Activated naive CD8-positive, alpha-beta T cell treated with anti-CD3 and anti-CD28 coated beads, Interleukin-2, amount 10 ng/mL, durations not matched to agents 7 days and 5 days (primary cell): ENCODE measurements around the gene VPS33A. TPM values are rescaled to one million over a fixed set of nuclear protein-coding genes. Genes with fewer than 3 reads are reported as not detected.
"Not testable (repeated sequence)": the region's sequence is repeated elsewhere in the genome, so short reads cannot be mapped to it uniquely, and the experiment has no call there.

Experiments
- ATAC-seq: fragments of 150-1000 bp; cut with Tn5 transposase; one replicate; pipeline ENCODE4 v1.10.0; 2021; ENCODE audit warnings: low read depth, moderate library complexity
- POLR2A ChIA-PET: fragments of 350-600 bp; sonication (Branson Sonifier 250); formaldehyde crosslinking; loops from one replicate; lab custom pipeline; 2021; ENCODE audit warnings: antibody characterized with exemption; lab: Charles Lee
- DNase-seq: peaks from one replicate; pipeline ENCODE4 v3.0.0; 2021
- H3K27ac Mint-ChIP-seq: one replicate; pipeline ENCODE4 v1.8.0; 2022; ENCODE audit warnings: mild to moderate bottlenecking, mixed read lengths
- H3K27me3 Mint-ChIP-seq: one replicate; pipeline ENCODE4 v1.8.0; 2022; ENCODE audit warnings: mild to moderate bottlenecking, moderate library complexity, mixed read lengths
- H3K36me3 Mint-ChIP-seq: one replicate; pipeline ENCODE4 v1.8.0; 2021; ENCODE audit warnings: mild to moderate bottlenecking, mixed read lengths
- H3K4me1 Mint-ChIP-seq: one replicate; pipeline ENCODE4 v1.8.0; 2021; ENCODE audit warnings: mixed read lengths
- H3K4me3 Mint-ChIP-seq: one replicate; pipeline ENCODE4 v1.8.0; 2022; ENCODE audit warnings: mild to moderate bottlenecking, moderate library complexity, mixed read lengths
- H3K9me3 Mint-ChIP-seq: one replicate; pipeline ENCODE4 v1.8.0; 2021; ENCODE audit warnings: mixed read lengths
- total RNA-seq, 2 experiments: library from RNA; stranded (reverse); gene quantifications; one replicate each; pipeline ENCODE4 v1.2.3, GENCODE V29; 2021

VPS33A gene
- total RNA-seq, 2 experiments from 2014 or later = 27.8 to 29.7 TPM

DNA sequence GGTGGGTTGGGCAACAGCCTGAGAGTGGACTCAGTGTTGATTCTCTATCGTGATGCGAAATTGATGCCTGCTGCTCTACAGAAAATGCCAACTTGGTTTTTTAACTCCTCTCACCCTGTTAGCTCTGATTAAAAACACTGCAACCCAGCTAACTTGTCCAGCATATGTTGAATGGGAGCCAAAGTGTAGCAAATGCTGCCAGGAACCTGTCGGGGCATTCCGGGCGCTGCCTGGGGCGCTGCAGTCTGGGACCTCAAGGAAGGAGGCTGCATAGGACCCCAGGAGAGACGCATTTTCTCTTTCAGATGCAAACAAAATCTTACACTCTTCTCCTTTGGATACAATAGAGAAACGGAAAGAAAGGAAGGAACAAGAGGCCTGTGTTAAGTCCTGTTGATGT is 58.9 kb downstream of the VPS33A start:
- Mint-ChIP-seq H3K4me3 (no peak overlapping the region), H3K4me1 (peaks cover 8% of the 10 kb centered on the region), H3K9me3 (no peaks in the 10 kb centered on the region), H3K27me3 (peaks cover 16% of the 10 kb centered on the region), H3K36me3 (peaks cover 17% of the 10 kb centered on the region), H3K27ac (no peak overlapping the region)
- POLR2A ChIA-PET = no interaction called here
- ATAC-seq (no peak), DNase-seq (no peak)

DNA sequence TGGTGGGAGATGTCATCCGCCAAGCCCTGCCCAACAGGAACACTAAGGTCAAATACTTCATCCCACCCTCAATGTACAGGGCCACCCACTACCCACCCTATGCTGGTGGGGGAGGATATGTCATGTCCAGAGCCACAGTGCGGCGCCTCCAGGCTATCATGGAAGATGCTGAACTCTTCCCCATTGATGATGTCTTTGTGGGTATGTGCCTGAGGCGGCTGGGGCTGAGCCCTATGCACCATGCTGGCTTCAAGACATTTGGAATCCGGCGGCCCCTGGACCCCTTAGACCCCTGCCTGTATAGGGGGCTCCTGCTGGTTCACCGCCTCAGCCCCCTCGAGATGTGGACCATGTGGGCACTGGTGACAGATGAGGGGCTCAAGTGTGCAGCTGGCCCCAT is 59.3 kb downstream of the VPS33A start:
- Mint-ChIP-seq H3K4me3 (no peak overlapping the region), H3K4me1 (peaks cover 8% of the 10 kb centered on the region), H3K36me3 (peaks cover 13% of the 10 kb centered on the region), H3K9me3 (no peaks in the 10 kb centered on the region), H3K27me3 (peaks cover 18% of the 10 kb centered on the region), H3K27ac (no peak overlapping the region)
- no peak for ATAC-seq
- DNase-seq = no peak
- POLR2A ChIA-PET = no interaction called here

DNA sequence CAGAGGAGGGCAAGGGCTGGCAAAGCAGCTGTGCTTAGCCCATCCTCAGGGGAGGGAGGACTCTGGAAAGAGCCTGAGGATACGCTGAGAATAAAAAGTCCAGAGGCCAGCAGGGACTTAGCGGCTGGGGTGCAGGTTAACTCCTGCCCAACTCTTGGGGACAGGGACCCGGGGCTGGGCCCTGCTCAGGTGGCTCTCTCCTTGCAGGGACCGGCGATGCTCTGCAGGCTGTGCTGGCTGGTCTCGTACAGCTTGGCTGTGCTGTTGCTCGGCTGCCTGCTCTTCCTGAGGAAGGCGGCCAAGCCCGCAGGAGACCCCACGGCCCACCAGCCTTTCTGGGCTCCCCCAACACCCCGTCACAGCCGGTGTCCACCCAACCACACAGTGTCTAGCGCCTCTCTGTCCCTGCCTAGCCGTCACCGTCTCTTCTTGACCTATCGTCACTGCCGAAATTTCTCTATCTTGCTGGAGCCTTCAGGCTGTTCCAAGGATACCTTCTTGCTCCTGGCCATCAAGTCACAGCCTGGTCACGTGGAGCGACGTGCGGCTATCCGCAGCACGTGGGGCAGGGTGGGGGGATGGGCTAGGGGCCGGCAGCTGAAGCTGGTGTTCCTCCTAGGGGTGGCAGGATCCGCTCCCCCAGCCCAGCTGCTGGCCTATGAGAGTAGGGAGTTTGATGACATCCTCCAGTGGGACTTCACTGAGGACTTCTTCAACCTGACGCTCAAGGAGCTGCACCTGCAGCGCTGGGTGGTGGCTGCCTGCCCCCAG is 60.0 kb downstream of the VPS33A start:
- POLR2A ChIA-PET = no interaction called here
- H3K9me3 Mint-ChIP-seq = no peaks in the 10 kb centered on the region
- no peak overlapping the region for H3K27ac Mint-ChIP-seq
- DNase-seq (no peak), ATAC-seq (no peak)
- peaks cover 8% of the 10 kb centered on the region for H3K4me1 Mint-ChIP-seq
- H3K27me3 Mint-ChIP-seq = peaks cover 24% of the 10 kb centered on the region
- H3K4me3 Mint-ChIP-seq = no peak overlapping the region
- peaks cover 11% of the 10 kb centered on the region for H3K36me3 Mint-ChIP-seq

DNA sequence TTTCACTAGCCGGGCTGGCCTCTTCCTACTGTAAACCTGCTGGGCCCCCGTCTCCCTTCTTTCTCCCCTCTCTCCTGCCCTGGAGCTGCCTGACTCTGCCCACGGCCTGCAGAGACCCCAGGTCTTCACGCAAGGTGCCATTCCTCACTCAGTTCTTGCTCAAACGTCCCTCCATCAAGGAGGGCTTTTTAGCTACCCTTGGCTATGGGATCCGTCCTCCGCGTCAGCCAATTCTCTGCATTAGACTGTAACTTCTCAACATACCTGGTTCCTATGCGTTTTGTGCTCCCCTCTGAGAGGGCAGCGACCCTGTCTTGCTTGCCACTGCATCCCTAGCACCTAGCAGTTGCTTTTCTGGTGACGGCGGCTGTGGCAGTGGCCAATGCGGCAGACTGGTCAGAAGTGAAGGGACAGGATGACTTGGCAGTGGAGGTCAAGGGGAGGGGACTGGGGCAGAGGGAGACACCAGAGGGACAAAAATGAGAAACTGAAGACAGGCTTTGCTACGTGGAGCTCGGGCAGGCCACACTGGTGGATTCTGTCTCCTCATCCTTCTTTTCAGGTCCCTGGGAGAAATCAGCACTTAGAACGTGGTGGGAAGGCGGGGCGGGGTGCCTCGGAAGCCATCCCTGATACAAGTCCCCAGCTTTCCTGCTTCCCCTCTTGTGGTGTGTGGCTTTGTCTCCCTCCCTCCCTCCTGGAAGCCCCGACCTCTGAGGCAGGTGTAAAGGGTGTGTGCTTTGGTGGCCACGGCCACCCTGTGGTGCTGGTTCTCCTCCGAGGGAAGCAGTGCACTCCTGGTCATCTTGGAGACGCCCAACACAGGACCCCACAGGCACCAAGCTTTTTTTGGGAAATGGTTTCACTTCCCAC is 61.0 kb downstream of the VPS33A start:
- DNase-seq (no peak), ATAC-seq (no peak)
- Mint-ChIP-seq H3K4me1 (peaks cover 8% of the 10 kb centered on the region), H3K36me3 (peaks cover 11% of the 10 kb centered on the region), H3K4me3 (peak overlapping the region; percentile 57), H3K27ac (peak overlapping the region; percentile 31), H3K9me3 (no peaks in the 10 kb centered on the region), H3K27me3 (peaks cover 25% of the 10 kb centered on the region)
- POLR2A ChIA-PET = no interaction called here

DNA sequence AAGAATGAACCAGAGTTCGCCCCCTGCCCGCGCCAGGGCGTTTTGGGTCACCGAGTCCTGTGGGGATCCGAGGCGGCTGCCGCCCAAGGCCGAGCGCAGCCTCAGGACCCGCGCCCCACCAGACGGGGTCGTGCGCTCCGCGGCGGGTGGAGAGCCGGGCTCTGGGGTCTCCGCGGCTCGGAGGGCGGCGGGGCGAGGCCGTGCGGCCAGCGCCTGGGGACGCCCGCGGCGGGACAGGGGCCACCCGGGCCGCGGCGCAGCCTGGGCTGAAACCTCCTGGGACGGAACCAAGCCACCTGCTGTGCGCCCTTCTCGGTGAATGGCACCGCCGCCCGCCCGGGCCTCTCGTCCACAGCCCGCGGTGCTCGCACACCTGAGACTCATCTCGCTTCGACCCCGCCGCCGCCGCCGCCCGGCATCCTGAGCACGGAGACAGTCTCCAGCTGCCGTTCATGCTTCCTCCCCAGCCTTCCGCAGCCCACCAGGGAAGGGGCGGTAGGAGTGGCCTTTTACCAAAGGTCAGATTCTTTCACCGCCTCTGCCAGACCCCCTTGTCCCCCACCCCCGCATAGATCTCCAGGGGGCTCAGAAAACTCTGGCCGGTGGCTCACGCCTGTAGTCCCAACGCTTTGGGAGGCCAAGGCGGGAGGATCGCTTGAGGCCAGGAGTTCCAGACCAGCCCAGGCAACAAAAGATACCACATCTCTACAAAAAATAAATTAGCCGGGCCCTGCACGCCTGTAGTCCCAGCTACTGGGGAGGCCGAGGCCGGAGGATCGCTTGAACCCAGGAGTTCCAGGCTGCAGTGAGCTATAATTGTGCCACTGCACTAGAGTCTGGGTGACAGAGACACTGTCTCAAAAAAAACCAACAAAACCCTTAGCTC is 61.9 kb downstream of the VPS33A start:
- no peaks in the 10 kb centered on the region for H3K9me3 Mint-ChIP-seq
- no peak overlapping the region for H3K27ac Mint-ChIP-seq
- H3K4me3 Mint-ChIP-seq = peak overlapping the region; percentile 57
- no peak for DNase-seq
- peaks cover 9% of the 10 kb centered on the region for H3K36me3 Mint-ChIP-seq
- peaks cover 25% of the 10 kb centered on the region for H3K27me3 Mint-ChIP-seq
- POLR2A ChIA-PET = no interaction called here
- H3K4me1 Mint-ChIP-seq = peaks cover 8% of the 10 kb centered on the region
- ATAC-seq = no peak

DNA sequence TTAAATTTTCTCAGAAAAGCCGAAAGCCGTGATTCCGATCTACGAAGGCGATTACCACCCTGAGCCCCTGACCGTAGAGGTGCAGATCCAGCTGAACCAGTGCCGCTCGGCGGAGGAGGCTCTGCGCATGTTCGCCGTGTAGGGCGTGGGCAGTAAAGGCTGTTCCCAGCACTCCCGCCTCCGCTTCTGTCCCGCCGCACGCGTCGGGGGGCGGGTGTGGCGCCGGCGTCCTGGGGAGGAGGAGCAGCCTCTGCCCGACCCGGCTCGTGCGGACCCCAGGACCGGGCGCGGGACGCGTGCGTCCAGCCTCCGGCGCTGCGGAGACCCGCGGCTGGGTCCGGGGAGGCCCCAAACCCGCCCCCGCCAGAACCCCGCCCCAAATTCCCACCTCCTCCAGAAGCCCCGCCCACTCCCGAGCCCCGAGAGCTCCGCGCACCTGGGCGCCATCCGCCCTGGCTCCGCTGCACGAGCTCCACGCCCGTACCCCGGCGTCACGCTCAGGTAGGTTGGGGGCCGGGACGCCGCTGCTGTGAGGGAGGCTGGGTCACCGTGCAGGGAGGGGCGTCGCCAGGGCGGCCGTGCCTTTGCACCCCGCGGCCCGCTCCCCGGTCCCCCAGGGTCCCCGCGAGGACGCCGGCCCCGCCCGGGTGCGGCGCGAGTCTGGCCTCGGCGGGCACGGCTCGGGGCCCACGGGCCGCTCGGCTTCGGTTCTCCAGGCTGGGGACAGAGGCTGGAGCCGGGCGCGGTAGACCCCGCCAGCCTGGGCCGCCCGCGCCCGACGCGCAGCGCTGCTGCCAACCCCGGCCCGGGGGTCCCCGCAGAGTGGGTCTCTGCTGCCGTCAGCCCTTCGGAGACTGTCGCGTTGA is 62.8 kb downstream of the VPS33A start, which contains the start of gene B3GNT4:
Gene B3GNT4 (plus strand): TSS at position 409 of the 866 bp plus-strand sequence. CDS start 910 bp downstream, outside the sequence.
- Mint-ChIP-seq H3K27ac (no peak within 1 kb of the TSS), H3K4me3 (peak within 1 kb of the TSS; percentile 82), H3K27me3 (peaks cover 29% of the 10 kb centered on the region), H3K9me3 (no peaks in the 10 kb centered on the region), H3K36me3 (peaks cover 8% of the 10 kb centered on the region), H3K4me1 (peaks cover 8% of the 10 kb centered on the region)
- ATAC-seq (peak; percentile 74), DNase-seq (peak; percentile 80)
- POLR2A ChIA-PET = interaction anchor here (0.6 kb wide), 2 partner anchors 23 to 63 kb away, joined by 4 read pairs; partner anchors contain the start of gene DIABLO

DNA sequence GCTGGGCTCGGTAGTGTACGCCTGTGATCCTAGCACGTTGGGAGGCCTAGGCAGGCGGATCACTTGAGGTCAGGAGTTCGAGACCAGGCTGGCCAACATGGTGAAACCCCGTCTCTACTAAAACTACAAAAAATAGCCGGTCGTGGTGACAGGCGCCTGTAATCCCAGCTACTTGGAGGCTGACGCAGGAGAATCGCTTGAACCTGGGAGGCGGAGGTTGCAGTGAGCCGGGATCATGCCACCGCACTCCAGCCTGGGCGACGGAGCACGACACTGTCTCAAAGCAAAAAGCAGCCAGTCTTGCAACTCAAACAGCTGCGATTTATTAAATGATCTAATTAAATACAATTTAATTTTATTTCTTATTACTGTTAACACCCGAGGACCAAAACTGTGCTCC is 63.5 kb downstream of the VPS33A start:
- H3K9me3 Mint-ChIP-seq, H3K27ac Mint-ChIP-seq, DNase-seq, POLR2A ChIA-PET, H3K36me3 Mint-ChIP-seq, H3K4me1 Mint-ChIP-seq, ATAC-seq: not testable (repeated sequence)
- Mint-ChIP-seq H3K4me3 (peak overlapping the region; percentile 82), H3K27me3 (peaks cover 33% of the 10 kb centered on the region)

DNA sequence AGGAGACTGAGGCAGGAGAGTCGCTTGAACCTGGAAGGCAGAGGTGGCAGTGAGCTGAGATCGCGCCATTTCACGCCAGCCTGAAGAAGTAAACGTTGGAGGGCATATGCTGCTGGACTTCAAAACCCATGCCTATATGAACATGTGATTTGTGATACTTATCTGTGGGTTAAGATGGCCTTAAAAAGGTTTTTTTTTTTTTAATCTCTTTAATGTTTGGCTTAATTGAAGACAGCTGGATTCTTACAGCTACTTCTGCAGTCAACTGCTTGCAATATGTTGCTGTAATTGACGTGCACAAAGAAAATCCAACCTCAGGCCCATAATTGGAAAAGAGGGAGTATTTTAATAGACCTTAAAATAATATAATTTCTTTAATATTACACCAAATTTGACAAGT is 64.3 kb downstream of the VPS33A start:
- H3K9me3 Mint-ChIP-seq = no peaks in the 10 kb centered on the region
- no peak overlapping the region for H3K4me3 Mint-ChIP-seq
- POLR2A ChIA-PET = interaction anchor here (0.8 kb wide), 1 partner anchor 58 kb away, joined by 4 read pairs; no protein-coding TSS in a partner anchor
- H3K36me3 Mint-ChIP-seq = peaks cover 1% of the 10 kb centered on the region
- H3K27ac Mint-ChIP-seq = no peak overlapping the region
- peaks cover 11% of the 10 kb centered on the region for H3K4me1 Mint-ChIP-seq
- peaks cover 41% of the 10 kb centered on the region for H3K27me3 Mint-ChIP-seq
- no peak for ATAC-seq
- DNase-seq = no peak

DNA sequence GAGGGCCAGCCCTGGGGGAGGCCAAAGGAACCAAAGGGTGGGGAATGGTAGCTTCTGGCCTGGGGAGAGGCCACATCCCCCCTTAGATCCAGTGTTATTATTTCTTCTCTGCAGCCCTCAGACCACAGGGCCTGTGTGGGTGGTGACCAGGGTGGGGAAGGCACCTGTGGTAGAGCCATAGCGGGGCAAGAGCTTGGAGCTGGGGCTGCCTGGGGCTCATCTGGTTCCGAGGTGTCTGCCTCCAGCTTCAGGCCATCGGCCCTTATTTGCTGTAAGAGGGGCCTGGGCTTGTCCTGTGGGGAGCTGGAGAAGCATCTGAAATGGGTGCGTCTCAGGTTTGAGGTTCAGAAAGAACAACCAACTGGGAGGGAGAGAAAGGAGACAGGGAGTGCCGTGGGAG is 64.9 kb downstream of the VPS33A start:
- Mint-ChIP-seq H3K27me3 (peaks cover 43% of the 10 kb centered on the region), H3K4me1 (peaks cover 13% of the 10 kb centered on the region), H3K4me3 (no peak overlapping the region), H3K27ac (no peak overlapping the region), H3K9me3 (no peaks in the 10 kb centered on the region), H3K36me3 (peaks cover 1% of the 10 kb centered on the region)
- no peak for DNase-seq
- ATAC-seq = no peak
- POLR2A ChIA-PET = interaction anchor here (0.6 to 0.8 kb wide), 2 partner anchors 59 to 1405 kb away, joined by 3 to 4 read pairs; no protein-coding TSS in a partner anchor

DNA sequence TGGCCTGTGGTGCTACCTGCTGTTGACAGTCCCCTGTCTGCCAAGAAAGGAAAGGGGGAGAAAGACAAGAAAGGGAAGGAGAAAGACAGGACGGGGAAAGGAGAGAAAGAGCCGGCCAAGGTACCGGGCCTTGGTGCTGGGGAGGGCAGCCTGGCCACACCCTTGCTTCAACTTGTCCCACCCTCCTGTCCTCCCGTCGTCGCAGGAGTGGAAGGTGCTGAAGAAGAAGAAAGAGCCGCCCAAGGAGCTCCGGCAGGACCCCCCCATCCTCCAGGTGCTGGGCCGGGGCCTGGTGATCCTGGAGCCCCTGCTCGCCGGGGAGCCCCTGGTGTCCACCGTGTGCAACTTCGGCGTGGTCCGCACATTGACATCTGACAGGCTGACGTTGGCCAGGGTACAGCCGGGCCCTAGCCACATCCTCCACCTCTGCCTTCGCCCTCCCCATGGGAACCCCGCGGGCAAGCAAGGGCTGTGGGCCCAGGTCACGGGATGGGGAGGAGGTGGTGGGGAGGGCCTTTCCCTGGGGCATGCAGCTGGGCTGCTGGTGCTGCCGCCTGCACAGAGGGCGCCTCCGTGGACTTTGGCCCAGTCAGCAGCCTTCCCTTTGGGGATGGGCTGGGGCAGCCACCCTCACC is 65.6 kb downstream of the VPS33A start:
- Mint-ChIP-seq H3K4me1 (peaks cover 13% of the 10 kb centered on the region), H3K27ac (no peak overlapping the region), H3K4me3 (no peak overlapping the region), H3K9me3 (no peaks in the 10 kb centered on the region), H3K27me3 (peaks cover 43% of the 10 kb centered on the region), H3K36me3 (peaks cover 1% of the 10 kb centered on the region)
- ATAC-seq = no peak
- POLR2A ChIA-PET = interaction anchor here (0.6 kb wide), 1 partner anchor 1405 kb away, joined by 3 read pairs; no protein-coding TSS in a partner anchor
- no peak for DNase-seq

DNA sequence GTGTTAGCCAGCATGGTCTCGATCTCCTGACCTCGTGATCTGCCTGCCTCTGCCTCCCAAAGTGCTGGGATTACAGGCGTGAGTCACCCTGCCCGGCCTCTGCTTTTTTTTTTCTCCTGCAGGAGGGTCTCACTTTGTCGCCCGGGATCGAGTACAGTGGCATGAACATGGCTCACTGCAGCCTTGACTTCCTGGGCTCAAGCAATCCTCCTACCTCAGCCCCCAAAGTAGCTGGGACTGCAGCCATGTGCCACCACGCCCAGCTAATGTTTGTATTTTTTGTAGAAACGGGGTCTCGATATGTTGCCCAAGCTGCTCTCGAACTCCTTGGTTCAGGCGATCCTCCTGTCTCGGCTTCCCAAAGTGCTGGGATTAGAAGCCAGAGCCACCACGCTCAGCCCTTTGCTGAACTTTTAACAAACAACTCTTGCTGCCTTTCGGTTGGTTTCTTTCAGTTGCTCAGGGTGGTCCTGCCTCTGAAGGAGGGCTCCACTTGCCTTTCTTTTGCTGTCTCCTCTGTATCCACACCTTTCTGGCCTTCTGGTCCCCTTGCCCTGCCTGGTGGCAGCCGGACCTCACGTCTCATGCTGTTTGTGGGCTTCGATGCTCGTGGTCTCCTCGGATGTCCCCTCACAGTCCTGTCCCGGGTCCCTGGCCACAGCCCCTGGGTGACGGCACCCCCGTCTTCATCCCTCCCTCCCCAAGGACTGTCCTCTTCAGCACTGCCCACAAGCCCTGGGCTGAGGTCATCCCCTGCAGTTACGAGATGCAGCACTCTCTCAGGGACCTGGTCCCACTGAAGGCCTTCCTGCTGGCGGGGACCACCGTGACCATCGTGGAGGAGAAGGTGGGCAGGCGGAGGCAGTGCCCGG is 66.6 kb downstream of the VPS33A start:
- H3K9me3 Mint-ChIP-seq = no peaks in the 10 kb centered on the region
- no peaks in the 10 kb centered on the region for H3K36me3 Mint-ChIP-seq
- POLR2A ChIA-PET = no interaction called here
- no peak overlapping the region for H3K27ac Mint-ChIP-seq
- DNase-seq (no peak), ATAC-seq (no peak)
- no peak overlapping the region for H3K4me3 Mint-ChIP-seq
- H3K27me3 Mint-ChIP-seq = peaks cover 38% of the 10 kb centered on the region
- H3K4me1 Mint-ChIP-seq = peaks cover 11% of the 10 kb centered on the region
